Measurements from ENCODE around the gene MFSD12. TPM values are rescaled to one million over a fixed set of nuclear protein-coding genes. Genes with fewer than 3 reads are reported as not detected.

The MFSD12 gene
- total RNA-seq, result 54.0 and 56.0 TPM in 2 replicates

GRCh38 chr19:3557461-3558248, at the start of gene MFSD12:
TSS of gene MFSD12 (minus strand) at chr19:3557586. CDS start at chr19:3557403, 183 bp downstream.

DNA sequence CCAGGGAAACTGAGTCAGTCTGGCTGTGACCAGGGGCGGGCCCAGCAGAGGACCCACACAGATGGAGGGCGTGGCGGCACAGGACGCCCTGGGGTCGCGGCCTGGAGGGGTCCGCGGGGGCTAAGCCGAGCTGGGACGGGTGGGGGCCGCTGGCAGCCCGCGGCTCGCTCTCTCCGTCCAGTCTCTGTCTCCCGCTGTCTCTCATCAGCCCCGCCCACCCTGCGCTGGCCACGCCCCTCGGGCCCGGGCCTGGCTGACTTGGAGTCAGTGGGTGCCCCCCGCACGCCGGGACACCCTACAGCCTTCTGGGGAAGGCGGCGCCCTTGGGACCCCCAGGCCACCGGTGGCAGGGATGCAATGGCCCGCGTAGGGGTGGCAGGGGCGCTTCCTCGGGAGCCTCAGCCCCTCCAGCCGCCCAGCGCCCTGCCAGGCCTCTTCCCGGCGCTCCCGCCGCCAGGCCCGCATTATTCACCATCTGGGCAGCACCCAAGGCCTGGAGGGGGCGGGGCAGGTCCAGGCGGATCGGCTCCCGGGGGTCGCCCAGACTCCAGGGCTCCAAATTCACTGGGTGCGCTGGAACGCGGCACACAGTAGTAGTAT, 49.4 kb upstream of the MFSD12 start, which contains the start of gene TBXA2R:
TBXA2R (minus strand) TSS at position 186 of the 600 bp plus-strand sequence. CDS start 6,241 bp downstream, outside the sequence.

DNA sequence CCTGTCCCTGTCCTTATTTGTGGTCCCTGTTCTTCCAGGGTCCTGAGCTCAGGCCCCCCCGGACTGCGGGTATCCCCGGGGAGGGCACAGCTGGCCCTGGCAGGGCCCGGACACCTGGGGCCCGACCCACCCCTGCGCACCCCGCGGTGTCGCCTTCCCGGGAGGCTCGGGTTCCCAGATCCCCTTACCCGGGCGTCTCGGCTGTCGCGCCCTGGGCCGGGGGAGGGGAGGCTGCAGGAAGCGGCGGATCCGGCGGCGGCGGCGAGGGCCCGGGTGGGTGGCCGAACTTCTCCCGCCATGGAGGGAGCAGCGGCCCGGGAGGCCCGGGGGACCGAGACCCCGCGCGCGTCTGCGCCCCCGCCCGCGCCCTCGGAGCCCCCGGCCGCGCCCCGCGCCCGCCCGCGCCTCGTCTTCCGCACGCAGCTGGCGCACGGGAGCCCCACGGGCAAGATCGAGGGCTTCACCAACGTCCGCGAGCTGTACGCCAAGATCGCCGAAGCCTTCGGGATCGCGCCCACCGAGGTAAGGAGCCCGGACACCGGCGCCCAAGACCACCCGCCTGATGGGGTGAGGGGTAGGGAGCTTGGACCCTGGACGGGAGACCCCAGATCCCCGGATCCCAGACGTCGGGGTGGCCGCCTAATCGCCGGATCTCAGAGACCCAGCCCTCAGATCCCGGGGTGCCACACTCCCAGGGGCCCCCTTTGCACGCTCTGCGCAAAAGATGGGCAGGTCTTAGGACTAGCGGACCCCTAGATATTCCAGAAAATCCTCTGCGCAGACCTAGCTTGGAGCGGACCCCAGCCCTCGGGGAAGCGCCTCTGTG, 28.1 kb upstream of the MFSD12 start, which contains the start of gene GIPC3:
GIPC3 (plus strand) TSS at position 178 of the 826 bp plus-strand sequence; CDS start at position 298, 120 bp downstream.

DNA sequence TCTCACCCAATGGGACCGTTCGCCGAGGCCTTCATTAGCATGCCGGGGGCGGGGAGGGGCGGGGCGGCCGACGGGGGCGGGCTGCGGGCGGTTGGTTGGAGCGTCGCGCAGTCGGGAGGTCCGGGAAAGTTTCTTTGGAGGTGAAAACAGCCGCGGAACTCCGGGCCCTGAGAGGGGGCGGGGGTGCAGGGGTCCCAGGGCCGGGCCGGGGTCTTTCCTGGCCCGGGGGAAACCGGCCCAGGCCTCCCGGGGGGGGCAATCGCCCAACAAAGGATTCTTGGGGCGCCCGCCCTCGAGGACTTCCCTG, 15.4 kb upstream of the MFSD12 start, which contains the start of gene HMG20B:
HMG20B (plus strand) TSS at position 90 of the 307 bp plus-strand sequence. CDS start 366 bp downstream, outside the sequence.

DNA sequence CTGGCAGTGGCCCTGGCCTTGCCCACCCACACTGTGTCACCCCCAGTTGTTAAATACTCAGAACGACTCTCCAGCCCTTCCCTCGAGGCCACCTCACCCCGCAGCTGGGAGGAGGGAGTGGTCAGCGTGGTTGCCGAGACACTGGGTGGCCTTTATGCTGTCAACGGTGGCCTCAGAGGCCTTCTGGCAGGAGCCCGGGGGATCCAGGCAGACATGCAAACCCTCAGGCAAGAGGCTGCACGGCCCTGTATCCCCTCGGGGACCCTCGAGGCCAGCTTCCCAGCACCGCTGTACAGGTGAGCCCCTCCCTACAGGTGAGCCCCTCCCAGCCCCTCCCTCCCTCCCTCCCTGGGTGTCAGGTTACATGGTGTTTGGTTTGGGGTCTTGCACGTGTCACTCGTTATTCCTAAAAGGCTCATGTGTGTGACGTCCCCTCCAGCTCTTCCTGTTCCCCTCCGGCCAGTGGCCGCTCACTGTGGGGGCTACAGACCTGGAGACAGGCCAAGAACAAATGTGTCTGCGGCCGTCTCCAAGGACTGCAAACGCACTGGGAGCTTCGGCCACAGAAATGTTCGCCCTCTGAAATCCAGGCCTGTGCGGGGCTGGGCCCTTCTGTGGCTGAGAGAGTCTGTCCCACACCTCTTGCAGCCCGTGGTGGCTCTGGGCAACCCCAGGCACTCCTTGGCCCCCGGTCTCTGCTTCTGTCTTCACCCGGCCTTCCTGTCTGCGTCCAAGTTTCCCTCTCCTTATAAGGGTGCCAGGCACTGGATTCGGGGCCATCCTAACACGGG, 18.2 kb downstream of the MFSD12 start, which contains the start of gene TEKTIP1:
TEKTIP1 (plus strand) TSS at position 210 of the 791 bp plus-strand sequence; CDS start at position 214, 4 bp downstream.

GRCh38 chr19:3505598-3506383, 51.6 kb downstream of the MFSD12 start, which contains the start of gene FZR1:
TSS of gene FZR1 (plus strand) at chr19:3506311. CDS start at chr19:3522990, 16,679 bp downstream.

GRCh38 chr19:3500429-3501101, 56.8 kb downstream of the MFSD12 start, which contains the start of gene DOHH:
TSS of gene DOHH (minus strand) at chr19:3500674. CDS start at chr19:3496814, 3,860 bp downstream.

Small RNAs within 50 kb of the gene (small RNA-seq; reads per million reads assigned to genes)
- gene AC005786.1 (not detected), gene RF00212 (not detected)

Other genes starting within 250 kb of the MFSD12 start
- gene NFIC, start 191.0 kb downstream of the MFSD12 start, total RNA-seq, result 80.0 and 85.8 TPM in 2 replicates
- gene SMIM24, start 77.1 kb downstream of the MFSD12 start, total RNA-seq, result not detected in 2 replicates
- gene SMIM44, start 74.1 kb downstream of the MFSD12 start, total RNA-seq, result not detected in 2 replicates
- 5.3 and 6.1 TPM in 2 replicates for gene DOHH, start 56.9 kb downstream of the MFSD12 start, total RNA-seq
- 26.3 and 28.4 TPM in 2 replicates for gene FZR1, start 51.3 kb downstream of the MFSD12 start, total RNA-seq
- gene TEKTIP1, start 18.4 kb downstream of the MFSD12 start, total RNA-seq, result not detected in 2 replicates
- gene HMG20B, start 15.4 kb upstream of the MFSD12 start, total RNA-seq, result 58.1 and 67.1 TPM in 2 replicates
- gene GIPC3, start 27.9 kb upstream of the MFSD12 start, total RNA-seq, result not detected in 2 replicates
- 4.7 and 5.0 TPM in 2 replicates for gene TBXA2R, start 49.3 kb upstream of the MFSD12 start, total RNA-seq
- gene CACTIN, start 69.2 kb upstream of the MFSD12 start, total RNA-seq, result 14.7 and 17.4 TPM in 2 replicates
- 21.0 and 24.4 TPM in 2 replicates for gene PIP5K1C, start 142.9 kb upstream of the MFSD12 start, total RNA-seq
- gene TJP3, start 150.8 kb upstream of the MFSD12 start, total RNA-seq, result not detected in 2 replicates
- 11.1 and 11.8 TPM in 2 replicates for gene APBA3, start 204.1 kb upstream of the MFSD12 start, total RNA-seq
- 38.4 and 39.2 TPM in 2 replicates for gene MRPL54, start 205.1 kb upstream of the MFSD12 start, total RNA-seq
- gene RAX2, start 214.6 kb upstream of the MFSD12 start, total RNA-seq, result not detected in 2 replicates
- gene MATK, start 228.8 kb upstream of the MFSD12 start, total RNA-seq, result 0.39 and 0.65 TPM in 2 replicates